ENCODE measurements around the gene TMEM41B.

DNA sequence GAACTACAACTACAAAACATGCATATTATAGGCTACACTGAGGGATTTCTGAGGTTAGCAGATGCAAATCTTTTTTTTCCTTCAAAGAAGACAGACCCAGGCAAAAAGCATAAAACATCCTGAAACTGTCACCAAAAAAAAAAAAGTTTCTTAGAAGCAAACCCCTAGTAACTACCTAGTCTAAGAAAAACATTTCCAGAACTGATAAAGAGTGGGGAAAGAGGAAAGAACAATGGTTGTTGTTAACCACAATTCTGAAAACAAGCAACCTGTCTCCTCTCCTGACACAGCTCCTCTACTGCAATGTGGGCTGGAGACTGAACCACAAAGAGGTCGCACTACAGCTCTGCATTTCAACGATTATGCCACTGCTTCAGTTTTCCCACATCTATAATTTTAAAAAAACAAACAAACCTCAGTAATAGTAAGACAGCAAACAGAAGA, 64.2 kb downstream of the TMEM41B start:
- TF ChIP-seq CTCF (IDR thresholded peaks at IDR 0.05; ENCODE audit: borderline replicate concordance, extremely low read depth, low read length, poor library complexity, severe bottlenecking): peak; percentile 44
- TF ChIP-seq EZH2 (IDR thresholded peaks at IDR 0.05; ENCODE audit: borderline replicate concordance, low read depth, low read length, severe bottlenecking): no peak

All from DND-41 (cell line).